Lower leg skin (tissue), 3 donors: ENCODE data around the gene TRIM45.

Source experiments
- POLR2A ChIP-seq, 2 donors: fragments of 450-650 bp; IDR thresholded peaks; one replicate each; pipeline ENCODE4 v1.6.1; 2016 to 2017; ENCODE audit warnings: antibody characterized with exemption in 2 of 2, mild to moderate bottlenecking in 1 of 2, moderate library complexity in 1 of 2
- TF ChIP-seq, protein P1 (sequence below), 3 donors: fragments of 450-650 bp; IDR thresholded peaks; one replicate each; pipeline ENCODE4 v1.5.1; 2016; ENCODE audit warnings: antibody characterized with exemption in 3 of 3, mild to moderate bottlenecking in 3 of 3, moderate library complexity in 2 of 3

DNA sequence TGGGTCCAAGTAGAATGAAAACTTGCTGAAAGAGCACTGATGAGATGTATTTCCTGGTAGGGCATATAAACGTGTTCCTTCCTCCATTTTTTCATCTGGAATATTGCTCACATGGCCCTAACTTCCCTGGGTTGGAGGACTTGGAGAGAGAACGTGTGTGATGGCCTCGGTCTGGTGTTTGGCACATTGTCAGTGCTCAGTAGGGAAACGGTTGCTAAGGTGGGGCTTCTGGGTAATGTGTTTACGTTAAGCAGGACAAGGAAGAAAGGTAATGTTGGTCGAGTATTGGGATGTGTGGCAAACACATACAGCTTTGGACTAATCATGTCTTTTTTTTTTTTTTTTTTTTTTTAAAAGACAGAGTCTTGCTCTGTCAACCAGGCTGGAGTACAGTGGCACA, 55.2 kb downstream of the TRIM45 start:
- TF ChIP-seq, protein P1, sequence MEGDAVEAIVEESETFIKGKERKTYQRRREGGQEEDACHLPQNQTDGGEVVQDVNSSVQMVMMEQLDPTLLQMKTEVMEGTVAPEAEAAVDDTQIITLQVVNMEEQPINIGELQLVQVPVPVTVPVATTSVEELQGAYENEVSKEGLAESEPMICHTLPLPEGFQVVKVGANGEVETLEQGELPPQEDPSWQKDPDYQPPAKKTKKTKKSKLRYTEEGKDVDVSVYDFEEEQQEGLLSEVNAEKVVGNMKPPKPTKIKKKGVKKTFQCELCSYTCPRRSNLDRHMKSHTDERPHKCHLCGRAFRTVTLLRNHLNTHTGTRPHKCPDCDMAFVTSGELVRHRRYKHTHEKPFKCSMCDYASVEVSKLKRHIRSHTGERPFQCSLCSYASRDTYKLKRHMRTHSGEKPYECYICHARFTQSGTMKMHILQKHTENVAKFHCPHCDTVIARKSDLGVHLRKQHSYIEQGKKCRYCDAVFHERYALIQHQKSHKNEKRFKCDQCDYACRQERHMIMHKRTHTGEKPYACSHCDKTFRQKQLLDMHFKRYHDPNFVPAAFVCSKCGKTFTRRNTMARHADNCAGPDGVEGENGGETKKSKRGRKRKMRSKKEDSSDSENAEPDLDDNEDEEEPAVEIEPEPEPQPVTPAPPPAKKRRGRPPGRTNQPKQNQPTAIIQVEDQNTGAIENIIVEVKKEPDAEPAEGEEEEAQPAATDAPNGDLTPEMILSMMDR (IDR thresholded peaks at IDR 0.05), result no peak
- TF ChIP-seq POLR2A (IDR thresholded peaks at IDR 0.05), result no peak
